Mesothelial cell of epicardium (in vitro differentiated cells): ENCODE results near the gene PFKP. TPM values are rescaled to one million over a fixed set of nuclear protein-coding genes. Genes with fewer than 3 reads are reported as not detected.

ENCODE experiments used
- DNase-seq, 2 experiments: peaks; one replicate each; pipeline ENCODE4 v3.0.0; 2021; ENCODE audit warnings: low spot score in 2 of 2; ENCODE audit not compliant: unreplicated experiment in 2 of 2
- H3K27ac Mint-ChIP-seq: 2 replicates; pipeline ENCODE4 v1.8.0; 2021; ENCODE audit warnings: mixed read lengths
- H3K27me3 Mint-ChIP-seq: 2 replicates; pipeline ENCODE4 v1.8.0; 2021; ENCODE audit warnings: low read depth, mixed read lengths
- H3K36me3 Mint-ChIP-seq: 2 replicates; pipeline ENCODE4 v1.8.0; 2021; ENCODE audit warnings: mixed read lengths
- H3K4me1 Mint-ChIP-seq: 2 replicates; pipeline ENCODE4 v1.8.0; 2021; ENCODE audit warnings: mixed read lengths
- H3K4me3 Mint-ChIP-seq: 2 replicates; pipeline ENCODE4 v1.8.0; 2021; ENCODE audit warnings: mild to moderate bottlenecking, moderate library complexity, mixed read lengths
- H3K9me3 Mint-ChIP-seq: 2 replicates; pipeline ENCODE4 v1.8.0; 2021; ENCODE audit warnings: mixed read lengths
- total RNA-seq: library from RNA; stranded (reverse); gene quantifications from 3 replicates; pipeline ENCODE4 v1.2.1, GENCODE V29; 2021
- TF ChIP-seq, protein P1 (sequence below): fragments of 200-600 bp; sonication (generic); IDR thresholded peaks from one replicate; pipeline ENCODE4 v1.5.0; 2021; ENCODE audit warnings: antibody characterized with exemption; ENCODE audit not compliant: unreplicated experiment

The PFKP gene
- total RNA-seq, result 34.2 to 35.3 TPM (median 34.9 TPM) in 3 replicates

DNA sequence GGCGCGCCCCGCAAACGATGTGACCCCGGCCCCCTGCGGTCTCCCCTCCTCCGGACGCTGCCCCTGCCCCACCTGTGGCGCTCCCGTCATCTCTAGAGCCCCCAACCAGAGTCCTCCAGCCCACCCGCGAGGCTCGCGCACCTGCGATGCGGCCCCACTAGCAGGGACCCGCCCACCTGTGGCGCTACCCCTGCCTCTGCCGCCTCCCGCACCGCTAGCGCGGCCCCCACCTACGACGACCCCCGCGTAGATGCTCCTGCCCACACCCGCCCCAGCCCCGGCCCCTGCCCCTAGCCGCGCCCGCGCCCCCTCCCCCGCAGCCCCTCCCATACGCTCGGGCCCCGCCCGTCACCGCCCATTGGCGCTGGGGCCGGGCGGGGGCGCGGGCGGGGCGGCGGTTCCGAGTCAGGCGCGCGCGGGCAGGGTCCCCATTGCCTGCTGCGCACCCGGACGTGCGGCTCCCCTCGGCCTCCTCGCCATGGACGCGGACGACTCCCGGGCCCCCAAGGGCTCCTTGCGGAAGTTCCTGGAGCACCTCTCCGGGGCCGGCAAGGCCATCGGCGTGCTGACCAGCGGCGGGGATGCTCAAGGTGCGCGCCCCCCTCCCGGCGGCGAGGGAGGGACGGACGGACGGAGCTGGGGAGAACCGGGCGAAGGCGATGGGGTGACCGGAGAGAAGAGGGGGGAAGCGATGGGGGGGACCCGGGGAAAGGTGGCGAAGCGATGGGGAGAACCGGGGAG lies at the start of gene PFKP:
PFKP (plus strand) TSS at position 431 of the 741 bp plus-strand sequence; CDS start at position 479, 48 bp downstream.
- peaks cover 28% of the 10 kb centered on the region for H3K27me3 Mint-ChIP-seq
- no peaks in the 10 kb centered on the region for H3K9me3 Mint-ChIP-seq
- peaks cover 14% of the 10 kb centered on the region for H3K4me1 Mint-ChIP-seq
- peaks cover 3% of the 10 kb centered on the region for H3K36me3 Mint-ChIP-seq
- H3K4me3 Mint-ChIP-seq, result peak within 1 kb of the TSS; percentile 87
- H3K27ac Mint-ChIP-seq, result peak within 1 kb of the TSS; percentile 79
- DNase-seq, result no peak
- TF ChIP-seq, protein P1, sequence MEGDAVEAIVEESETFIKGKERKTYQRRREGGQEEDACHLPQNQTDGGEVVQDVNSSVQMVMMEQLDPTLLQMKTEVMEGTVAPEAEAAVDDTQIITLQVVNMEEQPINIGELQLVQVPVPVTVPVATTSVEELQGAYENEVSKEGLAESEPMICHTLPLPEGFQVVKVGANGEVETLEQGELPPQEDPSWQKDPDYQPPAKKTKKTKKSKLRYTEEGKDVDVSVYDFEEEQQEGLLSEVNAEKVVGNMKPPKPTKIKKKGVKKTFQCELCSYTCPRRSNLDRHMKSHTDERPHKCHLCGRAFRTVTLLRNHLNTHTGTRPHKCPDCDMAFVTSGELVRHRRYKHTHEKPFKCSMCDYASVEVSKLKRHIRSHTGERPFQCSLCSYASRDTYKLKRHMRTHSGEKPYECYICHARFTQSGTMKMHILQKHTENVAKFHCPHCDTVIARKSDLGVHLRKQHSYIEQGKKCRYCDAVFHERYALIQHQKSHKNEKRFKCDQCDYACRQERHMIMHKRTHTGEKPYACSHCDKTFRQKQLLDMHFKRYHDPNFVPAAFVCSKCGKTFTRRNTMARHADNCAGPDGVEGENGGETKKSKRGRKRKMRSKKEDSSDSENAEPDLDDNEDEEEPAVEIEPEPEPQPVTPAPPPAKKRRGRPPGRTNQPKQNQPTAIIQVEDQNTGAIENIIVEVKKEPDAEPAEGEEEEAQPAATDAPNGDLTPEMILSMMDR, result no peak

DNA sequence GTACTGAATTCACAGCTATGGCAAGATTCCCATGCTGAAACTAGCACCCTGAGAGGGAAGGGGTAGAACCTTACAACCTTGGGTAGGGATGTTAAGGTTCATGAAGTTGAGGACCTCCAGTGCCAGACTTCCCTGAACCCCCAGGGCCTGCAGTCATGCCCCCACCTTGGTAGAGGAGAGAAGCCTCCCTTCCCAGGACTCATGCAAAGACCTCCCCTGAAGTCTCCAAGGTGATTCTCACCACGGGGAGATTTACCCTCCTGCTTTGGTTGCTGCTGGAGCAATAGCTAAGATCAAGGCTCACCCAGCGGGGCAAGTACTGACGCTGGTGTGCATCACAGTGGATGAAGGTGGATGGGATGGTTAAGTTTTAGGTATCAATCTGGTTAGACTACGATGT lies 49.1 kb upstream of the PFKP start:
- no peak for DNase-seq
- H3K4me3 Mint-ChIP-seq, result no peak overlapping the region
- peaks cover 7% of the 10 kb centered on the region for H3K9me3 Mint-ChIP-seq
- H3K4me1 Mint-ChIP-seq, result no peaks in the 10 kb centered on the region
- H3K27ac Mint-ChIP-seq, result no peak overlapping the region
- H3K27me3 Mint-ChIP-seq, result peaks cover 29% of the 10 kb centered on the region
- TF ChIP-seq, protein P1, result no peak
- no peaks in the 10 kb centered on the region for H3K36me3 Mint-ChIP-seq

DNA sequence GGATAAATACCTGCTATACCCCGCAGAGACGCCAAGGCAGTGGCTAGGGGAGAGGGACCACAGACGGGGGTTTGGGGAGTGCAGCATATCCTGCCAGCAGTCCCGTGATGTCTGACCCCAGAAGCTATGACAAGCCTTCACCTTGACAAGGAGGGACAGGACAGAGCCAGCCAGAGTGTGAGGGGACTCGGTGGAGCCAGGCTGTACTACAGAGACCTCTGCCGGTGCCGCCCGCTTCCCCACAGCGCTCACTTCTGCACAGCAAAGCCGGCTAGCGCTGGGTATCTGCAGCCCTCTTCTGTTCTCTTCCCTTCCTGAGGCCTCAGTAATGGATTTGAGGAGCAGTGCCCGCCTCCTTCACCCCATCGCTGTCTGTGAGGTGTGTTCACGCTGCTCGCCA lies 47.0 kb upstream of the PFKP start:
- TF ChIP-seq, protein P1, result no peak
- Mint-ChIP-seq H3K27me3 (peaks cover 33% of the 10 kb centered on the region), H3K4me1 (no peaks in the 10 kb centered on the region), H3K36me3 (no peaks in the 10 kb centered on the region), H3K27ac (no peak overlapping the region), H3K9me3 (peaks cover 5% of the 10 kb centered on the region), H3K4me3 (no peak overlapping the region)
- no peak for DNase-seq

DNA sequence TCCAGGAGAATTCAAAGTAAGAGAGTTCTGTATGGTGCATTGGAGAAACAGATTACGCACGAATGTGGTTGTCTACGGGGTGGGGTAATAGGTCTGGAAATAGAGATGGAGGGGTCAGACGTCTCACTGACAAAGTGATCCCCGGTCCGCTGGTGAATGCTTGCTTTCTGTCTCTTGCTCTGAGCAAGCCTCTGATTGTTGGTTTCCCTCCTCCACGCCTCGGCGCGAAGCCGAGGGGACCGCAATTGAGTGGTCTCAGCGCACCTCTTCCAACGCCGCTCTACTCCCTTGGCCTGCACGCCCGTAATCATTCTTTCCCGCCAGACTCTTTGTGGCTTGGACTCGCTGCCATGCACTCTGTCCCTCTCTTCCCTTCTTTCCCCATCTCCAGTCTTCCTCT lies 46.5 kb upstream of the PFKP start:
- TF ChIP-seq, protein P1, result no peak
- Mint-ChIP-seq H3K9me3 (peaks cover 5% of the 10 kb centered on the region), H3K36me3 (no peaks in the 10 kb centered on the region), H3K4me1 (no peaks in the 10 kb centered on the region), H3K27ac (no peak overlapping the region), H3K27me3 (peaks cover 33% of the 10 kb centered on the region), H3K4me3 (no peak overlapping the region)
- no peak for DNase-seq

GRCh38 chr10:3022027-3022426 lies 45.3 kb upstream of the PFKP start:
- no peaks in the 10 kb centered on the region for H3K4me1 Mint-ChIP-seq
- no peak overlapping the region for H3K27ac Mint-ChIP-seq
- H3K9me3 Mint-ChIP-seq, result peaks cover 5% of the 10 kb centered on the region
- no peaks in the 10 kb centered on the region for H3K36me3 Mint-ChIP-seq
- H3K27me3 Mint-ChIP-seq, result peaks cover 33% of the 10 kb centered on the region
- no peak for DNase-seq
- H3K4me3 Mint-ChIP-seq, result no peak overlapping the region
- TF ChIP-seq, protein P1, result no peak
